ENCODE measurements around the gene DIRAS1.

DIRAS1 gene

DNA sequence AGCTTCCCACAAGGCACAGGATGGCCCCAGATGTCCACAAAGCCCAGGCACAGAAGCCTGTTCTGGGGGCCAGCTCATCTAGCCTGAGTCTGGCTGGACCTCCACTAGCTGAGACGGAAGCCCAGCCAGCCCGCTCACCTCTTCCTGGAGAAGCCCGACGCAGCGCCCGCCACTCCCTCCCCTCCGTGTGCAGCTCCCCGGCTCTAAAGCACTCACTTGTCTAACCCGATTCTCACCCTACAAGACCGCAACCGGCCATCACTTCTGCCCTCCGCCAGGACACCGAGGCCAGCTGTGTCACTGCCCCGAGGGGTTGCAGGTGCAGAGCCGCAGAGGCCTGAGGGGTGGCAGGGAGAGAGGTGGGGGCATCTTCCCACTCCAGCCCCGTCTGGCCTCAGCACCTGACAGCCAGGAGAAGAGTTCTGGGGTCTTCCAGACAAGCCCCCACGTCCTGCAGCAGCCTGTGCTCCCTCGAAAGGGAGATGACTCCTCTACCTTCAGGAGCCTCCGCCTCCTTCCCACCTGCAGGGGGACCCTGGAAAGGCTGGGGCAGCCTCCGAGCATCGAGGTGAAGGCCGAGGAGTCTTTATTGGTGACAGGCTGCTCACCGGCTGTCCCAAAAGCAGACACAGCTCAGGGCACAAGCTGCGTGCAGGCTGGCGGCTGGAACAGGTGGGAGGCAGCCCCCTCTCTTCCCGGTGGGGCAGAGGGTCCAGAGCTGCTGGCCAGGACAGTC is 5.9 kb upstream of the DIRAS1 start:
- Mint-ChIP-seq H3K36me3 (ENCODE audit: low read depth) (no peaks in the 10 kb centered on the region), H3K9me3 (no peaks in the 10 kb centered on the region), H3K4me3 (no peak overlapping the region), H3K4me1 (ENCODE audit: low read depth) (no peaks in the 10 kb centered on the region), H3K27ac (no peak overlapping the region), H3K27me3 (ENCODE audit: low read depth) (peaks cover 10% of the 10 kb centered on the region)
- DNase-seq (ENCODE audit: low spot score) = no peak

DNA sequence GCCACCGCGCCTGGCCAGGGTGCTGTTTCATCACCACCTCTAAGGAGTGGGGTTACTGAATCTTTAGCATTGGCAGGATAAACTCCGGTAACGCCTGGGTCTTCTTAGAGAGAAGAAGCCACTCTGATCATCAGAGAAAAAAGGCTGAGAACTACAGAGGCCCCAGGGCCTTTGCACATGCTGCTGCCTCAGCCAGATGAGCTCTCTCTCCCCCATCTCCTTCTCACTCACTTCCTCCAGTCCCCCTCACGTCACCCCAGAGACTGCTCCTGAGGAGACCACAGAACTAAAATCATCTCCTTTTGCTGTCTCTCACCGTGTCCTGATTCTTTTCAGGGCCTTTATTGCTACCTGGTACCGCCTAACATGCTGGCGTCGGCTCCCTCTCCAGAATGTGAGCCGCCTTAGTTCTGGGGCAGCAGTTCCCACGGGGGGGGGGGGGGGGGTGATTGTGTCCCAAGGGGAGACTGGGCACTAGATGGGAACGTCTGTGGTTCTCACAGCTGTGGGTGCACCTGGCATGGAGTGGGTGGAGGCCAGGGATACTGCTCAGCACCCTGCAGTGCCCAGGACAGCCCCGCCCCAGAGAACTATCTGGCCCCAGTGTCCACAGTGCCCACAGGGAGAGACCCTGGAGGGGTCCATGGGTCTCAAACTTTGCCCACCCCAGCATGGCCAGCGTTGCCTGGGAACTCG is 5.1 kb upstream of the DIRAS1 start:
- H3K27me3 Mint-ChIP-seq (ENCODE audit: low read depth) = peaks cover 16% of the 10 kb centered on the region
- DNase-seq (ENCODE audit: low spot score) = no peak
- no peak overlapping the region for H3K4me3 Mint-ChIP-seq
- H3K27ac Mint-ChIP-seq = no peak overlapping the region
- no peaks in the 10 kb centered on the region for H3K9me3 Mint-ChIP-seq
- H3K4me1 Mint-ChIP-seq (ENCODE audit: low read depth) = no peaks in the 10 kb centered on the region
- H3K36me3 Mint-ChIP-seq (ENCODE audit: low read depth) = no peaks in the 10 kb centered on the region

DNA sequence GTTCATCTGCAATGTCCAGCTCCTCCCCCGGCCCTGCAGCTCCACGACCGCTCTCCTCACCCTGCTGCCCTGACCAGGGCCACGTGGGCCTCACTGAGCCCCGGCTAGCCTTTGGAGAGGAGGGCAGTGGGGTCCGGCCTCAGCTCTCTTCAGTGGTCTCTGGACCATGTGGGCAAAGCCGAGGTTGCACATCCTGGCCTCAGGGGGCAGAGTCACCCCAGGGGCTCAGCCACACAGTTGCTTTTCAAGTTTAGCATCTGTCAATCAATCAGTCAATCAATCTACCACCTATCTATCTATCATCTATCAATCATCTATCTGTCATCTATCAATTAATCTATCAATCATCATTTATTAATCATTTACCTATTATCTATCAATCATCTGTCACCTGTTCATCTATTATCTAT is 3.0 kb upstream of the DIRAS1 start:
- peaks cover 2% of the 10 kb centered on the region for H3K4me1 Mint-ChIP-seq (ENCODE audit: low read depth)
- H3K36me3 Mint-ChIP-seq (ENCODE audit: low read depth) = no peaks in the 10 kb centered on the region
- H3K27me3 Mint-ChIP-seq (ENCODE audit: low read depth) = peaks cover 23% of the 10 kb centered on the region
- H3K27ac Mint-ChIP-seq = no peak overlapping the region
- DNase-seq (ENCODE audit: low spot score) = no peak
- no peaks in the 10 kb centered on the region for H3K9me3 Mint-ChIP-seq
- no peak overlapping the region for H3K4me3 Mint-ChIP-seq

DNA sequence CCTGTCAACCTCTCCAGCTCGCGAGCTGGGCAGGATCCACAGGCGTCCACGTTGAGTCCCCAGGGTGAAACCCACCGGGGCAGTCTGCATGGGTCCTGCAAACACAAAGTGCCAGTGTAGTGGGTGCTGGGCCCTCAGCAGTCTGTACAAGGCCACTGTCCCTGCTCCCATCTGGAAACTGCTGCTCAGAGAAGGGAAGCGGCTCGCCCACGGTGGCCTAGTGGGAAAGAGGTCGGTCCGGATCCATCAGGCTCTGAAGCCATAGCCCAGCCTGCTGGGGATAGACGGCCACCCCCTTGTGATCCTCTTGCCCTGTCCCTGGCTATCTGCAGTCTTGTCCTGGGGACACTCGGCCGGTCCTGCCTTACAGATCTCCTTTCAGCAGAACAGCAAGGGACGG is 2.6 kb upstream of the DIRAS1 start:
- H3K4me1 Mint-ChIP-seq (ENCODE audit: low read depth) = peaks cover 2% of the 10 kb centered on the region
- H3K36me3 Mint-ChIP-seq (ENCODE audit: low read depth) = no peaks in the 10 kb centered on the region
- H3K27me3 Mint-ChIP-seq (ENCODE audit: low read depth) = peaks cover 27% of the 10 kb centered on the region
- no peaks in the 10 kb centered on the region for H3K9me3 Mint-ChIP-seq
- no peak overlapping the region for H3K27ac Mint-ChIP-seq
- no peak for DNase-seq (ENCODE audit: low spot score)
- H3K4me3 Mint-ChIP-seq = no peak overlapping the region

DNA sequence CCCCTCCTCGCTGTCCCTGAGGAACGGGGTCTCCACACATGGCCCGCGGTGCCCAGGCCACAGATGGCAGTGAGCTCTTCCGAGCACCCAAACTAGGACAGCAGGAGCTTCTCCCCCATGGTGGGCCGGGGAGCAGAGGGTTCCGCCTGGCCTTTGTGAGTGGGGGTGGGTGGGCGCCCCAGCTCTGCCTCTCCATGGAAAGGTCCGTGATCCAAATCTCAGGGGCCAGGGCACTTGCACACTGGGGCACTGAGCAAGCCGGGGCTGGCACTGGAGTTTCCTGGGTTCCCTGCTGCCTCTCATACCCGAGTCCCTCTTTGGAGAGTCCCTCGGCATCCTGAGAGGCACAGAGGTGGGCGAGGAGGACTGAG is 2.2 kb upstream of the DIRAS1 start:
- Mint-ChIP-seq H3K9me3 (no peaks in the 10 kb centered on the region), H3K4me3 (no peak overlapping the region), H3K36me3 (ENCODE audit: low read depth) (no peaks in the 10 kb centered on the region), H3K27ac (no peak overlapping the region), H3K4me1 (ENCODE audit: low read depth) (peaks cover 2% of the 10 kb centered on the region), H3K27me3 (ENCODE audit: low read depth) (peaks cover 27% of the 10 kb centered on the region)
- DNase-seq (ENCODE audit: low spot score) = no peak

DNA sequence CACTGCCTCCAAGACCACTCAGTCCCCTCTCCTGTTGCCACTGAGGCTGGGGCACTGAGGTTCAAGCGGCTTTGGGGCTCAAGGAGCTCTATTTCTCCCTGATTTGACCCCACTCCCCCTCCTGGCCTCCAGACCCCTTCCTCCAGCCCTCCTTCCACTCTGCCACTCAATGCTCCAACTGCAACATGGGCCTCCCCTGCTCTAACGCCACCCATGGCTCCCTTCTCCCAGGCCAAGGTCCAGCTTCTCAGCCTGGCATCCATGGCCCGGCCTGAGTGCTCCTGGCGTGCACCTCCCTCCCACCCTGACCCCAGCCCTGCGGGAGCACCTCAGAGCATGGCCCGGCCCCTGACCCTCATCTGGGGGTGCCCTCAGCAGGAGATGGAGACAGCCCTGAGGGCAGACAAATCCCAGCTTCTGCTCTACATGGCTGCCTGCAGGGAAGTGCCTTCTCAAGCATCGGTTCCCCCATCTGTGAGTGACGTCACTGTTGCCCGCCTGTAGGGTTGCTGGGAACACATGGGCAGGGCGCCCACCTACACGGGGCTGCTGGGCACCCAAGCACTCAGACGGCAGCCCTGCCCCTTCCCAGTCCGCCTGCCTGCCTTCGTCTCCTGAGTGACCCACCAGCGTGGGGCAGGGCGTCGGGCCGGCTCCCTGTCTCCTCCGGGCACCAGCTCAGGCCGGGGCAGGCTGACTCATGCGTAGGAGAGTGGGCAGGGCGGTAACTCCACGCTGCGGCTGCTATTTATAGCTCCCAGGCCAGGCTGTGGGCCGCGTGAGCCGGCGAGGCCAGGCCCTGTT is 1.6 kb upstream of the DIRAS1 start:
- Mint-ChIP-seq H3K36me3 (ENCODE audit: low read depth) (no peaks in the 10 kb centered on the region), H3K27me3 (ENCODE audit: low read depth) (peaks cover 27% of the 10 kb centered on the region)

DNA sequence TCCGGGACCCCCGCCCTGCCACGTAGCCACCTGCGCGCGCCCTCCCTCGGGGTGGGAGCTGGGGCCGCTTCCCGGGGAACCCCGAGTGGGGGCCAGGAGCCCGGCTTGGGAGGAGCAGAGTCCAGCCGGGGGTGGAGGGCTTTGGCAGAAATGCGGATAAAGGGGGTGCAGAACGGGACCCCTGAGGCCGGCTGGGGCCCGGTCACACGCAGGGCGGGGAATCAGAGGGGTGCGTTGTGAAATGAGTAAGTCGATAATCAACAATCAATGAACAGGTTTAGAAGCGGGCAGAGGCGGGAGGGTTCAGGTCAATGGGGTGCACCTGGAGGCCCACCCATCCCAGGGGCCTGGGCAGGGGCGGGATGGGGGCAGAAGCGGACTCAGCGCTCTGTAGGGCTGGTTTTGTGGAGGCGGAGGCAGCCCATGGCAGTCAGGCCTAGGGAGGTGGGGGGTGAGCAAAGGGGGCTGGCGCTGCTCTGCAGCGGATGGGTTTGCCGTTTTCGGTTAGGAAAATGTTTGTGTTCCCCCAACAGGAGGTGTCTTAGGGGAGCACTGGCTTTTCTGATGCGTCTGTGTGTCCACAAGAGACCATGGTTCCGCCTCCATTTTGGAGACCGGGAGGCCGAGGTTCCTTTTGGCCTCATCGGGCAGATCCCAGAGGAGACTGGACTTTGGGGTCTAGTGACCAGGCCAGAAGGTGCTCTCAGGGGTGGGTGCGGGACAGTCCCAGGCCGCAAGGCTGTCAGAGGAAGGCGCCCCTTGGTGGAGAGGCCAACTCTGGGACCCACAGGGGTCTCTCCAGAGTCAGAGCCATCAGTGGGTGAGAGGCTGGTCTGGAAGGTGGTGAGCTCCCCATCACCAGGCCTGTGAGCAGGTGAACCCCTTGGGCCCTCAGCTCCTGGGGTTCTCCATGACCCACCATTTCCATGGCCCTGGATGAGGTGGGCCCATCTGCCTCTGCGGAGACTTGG is 683 bp upstream of the DIRAS1 start:
- Mint-ChIP-seq H3K27me3 (ENCODE audit: low read depth) (peaks cover 27% of the 10 kb centered on the region), H3K27ac (no peak overlapping the region), H3K36me3 (ENCODE audit: low read depth) (no peaks in the 10 kb centered on the region), H3K4me3 (peak overlapping the region; percentile 9), H3K9me3 (no peaks in the 10 kb centered on the region), H3K4me1 (ENCODE audit: low read depth) (peaks cover 2% of the 10 kb centered on the region)
- no peak for DNase-seq (ENCODE audit: low spot score)

More for the DNA sequence above, 1.6 kb upstream of the DIRAS1 start:
- Mint-ChIP-seq H3K4me1 (ENCODE audit: low read depth) (peaks cover 2% of the 10 kb centered on the region), H3K27ac (no peak overlapping the region), H3K4me3 (no peak overlapping the region), H3K9me3 (no peaks in the 10 kb centered on the region)
- no peak for DNase-seq (ENCODE audit: low spot score)

DNA sequence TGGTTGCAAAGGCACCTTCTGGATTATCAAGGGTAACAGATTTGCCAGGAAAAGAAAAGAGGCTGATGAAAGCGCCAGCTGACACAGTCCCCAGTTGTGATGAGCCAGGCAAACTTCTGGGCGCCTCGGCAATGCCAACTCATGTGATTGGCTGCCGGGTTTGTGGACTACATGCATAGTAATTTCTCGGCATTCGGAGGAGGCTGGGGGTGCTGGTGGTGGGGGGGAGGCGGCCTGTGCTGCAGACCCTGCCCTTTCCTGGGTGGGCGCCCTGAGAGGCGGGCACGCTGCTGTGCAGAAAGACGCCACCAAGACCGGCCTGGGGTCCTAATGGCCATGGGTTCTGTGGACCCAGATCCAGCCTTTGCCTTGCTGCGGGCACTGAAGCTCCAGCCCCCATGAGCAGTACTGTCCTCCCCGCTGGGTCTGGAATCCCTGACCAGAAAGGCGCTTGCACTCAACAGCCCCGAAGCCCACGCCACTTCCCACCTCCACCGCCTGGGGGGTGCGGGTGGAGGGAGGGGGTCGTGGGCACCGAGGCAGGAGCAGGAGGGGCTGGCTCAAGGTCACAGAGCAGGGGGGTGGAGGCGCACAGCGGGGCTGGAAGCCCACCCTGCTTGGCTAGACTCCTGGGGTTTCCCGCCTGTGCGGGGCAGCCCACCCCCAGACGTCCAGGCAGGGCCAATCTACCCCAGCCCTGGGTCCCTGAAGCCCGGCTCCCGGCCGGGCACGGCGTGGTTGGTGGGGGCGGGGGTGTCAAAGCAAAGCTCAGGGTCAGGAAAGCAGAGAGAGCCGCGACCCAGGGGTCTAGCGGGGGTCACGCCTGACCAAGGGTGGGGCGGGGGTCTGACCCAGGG is 1.0 kb downstream of the DIRAS1 start:
- H3K27me3 Mint-ChIP-seq (ENCODE audit: low read depth) = peaks cover 24% of the 10 kb centered on the region
- no peak overlapping the region for H3K4me3 Mint-ChIP-seq
- H3K4me1 Mint-ChIP-seq (ENCODE audit: low read depth) = peaks cover 2% of the 10 kb centered on the region
- H3K9me3 Mint-ChIP-seq = peaks cover 9% of the 10 kb centered on the region
- no peak overlapping the region for H3K27ac Mint-ChIP-seq
- H3K36me3 Mint-ChIP-seq (ENCODE audit: low read depth) = peaks cover 4% of the 10 kb centered on the region
- no peak for DNase-seq (ENCODE audit: low spot score)

DNA sequence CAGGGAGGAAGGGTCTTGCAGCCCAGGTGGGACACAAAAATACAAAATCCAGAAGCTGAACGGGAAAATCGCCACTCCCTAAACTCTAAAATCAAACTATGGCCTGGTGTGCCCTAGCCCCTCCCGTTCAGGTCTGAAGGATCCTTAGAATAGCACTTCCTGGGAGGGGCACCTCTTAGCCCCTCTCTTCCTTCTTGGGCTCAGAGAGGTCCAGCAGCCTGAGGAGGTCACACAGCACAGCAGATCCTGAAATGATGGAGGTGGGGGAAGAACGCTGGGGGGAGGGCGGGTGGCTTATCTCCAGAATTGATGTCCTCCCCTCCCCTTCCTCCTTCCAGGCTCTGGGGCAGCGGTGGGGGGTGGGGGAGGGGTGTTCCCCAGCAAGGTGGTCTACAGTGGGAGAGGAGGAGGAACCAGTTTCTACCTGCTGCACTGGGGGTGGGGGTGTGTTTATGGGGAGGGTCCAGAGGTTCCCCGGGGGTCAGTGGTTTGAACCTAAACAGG is 1.9 kb downstream of the DIRAS1 start:
- Mint-ChIP-seq H3K27ac (no peak overlapping the region), H3K4me1 (ENCODE audit: low read depth) (peaks cover 2% of the 10 kb centered on the region), H3K27me3 (ENCODE audit: low read depth) (peaks cover 23% of the 10 kb centered on the region), H3K36me3 (ENCODE audit: low read depth) (peaks cover 4% of the 10 kb centered on the region), H3K9me3 (peaks cover 11% of the 10 kb centered on the region), H3K4me3 (no peak overlapping the region)
- DNase-seq (ENCODE audit: low spot score) = no peak

DNA sequence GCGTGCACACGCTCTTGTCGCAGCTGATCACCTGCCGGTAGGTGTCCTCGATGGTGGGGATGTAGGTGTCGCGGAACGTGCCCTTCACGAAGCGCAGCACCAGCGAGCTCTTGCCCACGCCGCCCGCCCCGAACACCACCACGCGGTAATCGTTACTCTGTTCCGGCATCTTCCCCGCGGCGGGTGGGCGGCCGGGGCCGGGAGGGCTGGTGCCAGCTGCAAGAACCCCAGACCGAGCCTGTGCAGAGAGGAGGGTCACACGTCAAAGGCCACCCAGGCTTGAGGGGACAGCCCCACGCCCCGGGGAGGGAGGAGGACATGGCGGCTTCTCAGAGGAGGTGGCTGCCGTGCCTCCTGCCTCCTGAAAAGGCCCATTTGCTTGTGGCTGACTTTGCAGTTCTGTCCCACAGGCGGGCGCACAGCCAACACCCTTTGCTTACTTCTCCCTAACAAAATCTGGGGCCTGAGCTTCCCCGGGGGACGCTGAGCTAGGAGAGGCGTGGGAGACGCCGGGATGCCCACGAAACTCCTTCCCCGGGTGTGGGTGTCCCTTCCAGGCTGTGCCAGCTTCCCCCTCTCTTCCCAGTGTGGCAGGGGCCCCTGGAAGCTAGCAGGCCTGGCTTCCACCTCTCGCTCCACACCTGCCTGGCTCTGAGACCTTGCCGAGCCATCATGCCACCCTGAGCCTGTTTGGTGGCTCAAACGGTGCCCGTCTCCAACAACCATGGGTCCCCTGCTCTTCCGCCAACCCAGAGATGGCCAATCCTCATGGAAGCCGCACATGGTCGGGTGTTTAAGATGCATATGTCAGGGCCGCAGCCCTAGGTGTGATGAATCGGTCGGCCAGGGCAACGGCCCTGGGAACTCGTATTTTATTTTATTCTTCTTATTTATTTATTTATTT is 3.3 kb downstream of the DIRAS1 start:
- H3K36me3 Mint-ChIP-seq (ENCODE audit: low read depth) = peaks cover 4% of the 10 kb centered on the region
- H3K27me3 Mint-ChIP-seq (ENCODE audit: low read depth) = peaks cover 21% of the 10 kb centered on the region
- peaks cover 11% of the 10 kb centered on the region for H3K9me3 Mint-ChIP-seq
- H3K4me1 Mint-ChIP-seq (ENCODE audit: low read depth) = peaks cover 2% of the 10 kb centered on the region
- H3K4me3 Mint-ChIP-seq = no peak overlapping the region
- H3K27ac Mint-ChIP-seq = no peak overlapping the region
- DNase-seq (ENCODE audit: low spot score) = no peak

DNA sequence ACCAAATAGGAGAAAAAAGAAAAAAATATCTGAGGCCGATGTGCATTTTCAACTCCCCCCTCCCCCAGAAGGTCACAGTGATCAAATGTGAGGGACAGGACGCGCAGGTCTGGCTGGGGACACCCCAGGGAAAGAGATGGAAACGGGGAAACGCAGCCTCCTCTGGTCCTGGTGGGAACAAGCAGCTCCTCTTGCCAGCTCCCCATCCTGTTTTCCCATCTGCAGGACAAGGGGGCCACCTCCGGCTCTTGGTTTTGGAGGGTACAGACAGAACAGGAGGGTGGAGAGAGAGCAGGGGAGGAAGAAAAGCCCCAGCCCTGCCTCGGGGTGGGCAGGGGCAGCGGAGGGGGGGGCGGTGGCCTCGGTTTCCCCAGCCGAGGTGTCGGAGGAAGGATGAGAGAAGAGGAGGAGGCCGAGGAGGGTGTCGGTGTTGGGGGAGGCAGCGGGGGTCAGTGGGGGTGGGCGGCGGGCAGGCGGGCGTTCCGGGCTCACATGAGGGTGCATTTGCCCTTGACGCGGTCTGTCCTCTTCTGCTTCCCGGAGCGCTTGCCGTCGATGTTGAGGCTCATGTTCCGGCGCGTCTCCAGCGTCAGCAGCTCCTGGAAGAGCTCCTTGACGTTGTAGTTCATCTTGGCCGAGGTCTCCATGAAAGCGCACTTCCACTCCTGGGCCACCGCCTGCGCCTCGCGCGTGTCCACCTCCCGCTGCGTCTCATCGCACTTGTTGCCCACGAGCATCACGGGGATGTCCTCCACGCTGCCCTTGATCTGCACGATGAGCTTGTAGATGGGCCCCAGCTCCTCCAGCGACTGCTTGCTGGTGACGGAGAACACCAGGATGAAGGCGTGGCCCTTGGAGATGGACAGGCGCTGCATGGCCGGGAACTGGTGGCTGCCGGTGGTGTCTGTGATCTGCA is 4.2 kb downstream of the DIRAS1 start:
- DNase-seq (ENCODE audit: low spot score) = no peak
- peaks cover 11% of the 10 kb centered on the region for H3K9me3 Mint-ChIP-seq
- H3K27ac Mint-ChIP-seq = no peak overlapping the region
- H3K4me1 Mint-ChIP-seq (ENCODE audit: low read depth) = peaks cover 2% of the 10 kb centered on the region
- no peak overlapping the region for H3K4me3 Mint-ChIP-seq
- peaks cover 4% of the 10 kb centered on the region for H3K36me3 Mint-ChIP-seq (ENCODE audit: low read depth)
- H3K27me3 Mint-ChIP-seq (ENCODE audit: low read depth) = peaks cover 15% of the 10 kb centered on the region

Measured in T-helper 2 cell treated with Interferon-gamma antibody and Interleukin-4, amounts not matched to agents 5 μg/mL and 100 μg/mL, for 36 hours (primary cell).